Ovary (tissue), 3 donors: ENCODE measurements around the gene RALGPS2.

Experiments used
- EP300 ChIP-seq: sonication (generic); formaldehyde crosslinking; IDR thresholded peaks from one replicate; pipeline ENCODE4 v1.6.1; 2017; ENCODE audit warnings: antibody characterized with exemption
- POLR2A ChIP-seq: fragments of 450-650 bp; IDR thresholded peaks from one replicate; pipeline ENCODE4 v1.6.1; 2017; ENCODE audit warnings: antibody characterized with exemption, mild to moderate bottlenecking, moderate library complexity
- TF ChIP-seq, protein P1 (sequence below), 3 donors: fragments of 450-650 bp in 2 of 3; fragments of 200-600 bp in 1 of 3; IDR thresholded peaks; one replicate each; pipeline versions ENCODE4 v1.5.1 to v1.8.0; 2016 to 2022; ENCODE audit warnings: antibody characterized with exemption in 3 of 3, mild to moderate bottlenecking in 1 of 3
- donor health status: DM: no; HTN: no; CAD: no.

GRCh38 chr1:178714453-178714852 is 10.6 kb upstream of the RALGPS2 start:
- TF ChIP-seq, protein P1, sequence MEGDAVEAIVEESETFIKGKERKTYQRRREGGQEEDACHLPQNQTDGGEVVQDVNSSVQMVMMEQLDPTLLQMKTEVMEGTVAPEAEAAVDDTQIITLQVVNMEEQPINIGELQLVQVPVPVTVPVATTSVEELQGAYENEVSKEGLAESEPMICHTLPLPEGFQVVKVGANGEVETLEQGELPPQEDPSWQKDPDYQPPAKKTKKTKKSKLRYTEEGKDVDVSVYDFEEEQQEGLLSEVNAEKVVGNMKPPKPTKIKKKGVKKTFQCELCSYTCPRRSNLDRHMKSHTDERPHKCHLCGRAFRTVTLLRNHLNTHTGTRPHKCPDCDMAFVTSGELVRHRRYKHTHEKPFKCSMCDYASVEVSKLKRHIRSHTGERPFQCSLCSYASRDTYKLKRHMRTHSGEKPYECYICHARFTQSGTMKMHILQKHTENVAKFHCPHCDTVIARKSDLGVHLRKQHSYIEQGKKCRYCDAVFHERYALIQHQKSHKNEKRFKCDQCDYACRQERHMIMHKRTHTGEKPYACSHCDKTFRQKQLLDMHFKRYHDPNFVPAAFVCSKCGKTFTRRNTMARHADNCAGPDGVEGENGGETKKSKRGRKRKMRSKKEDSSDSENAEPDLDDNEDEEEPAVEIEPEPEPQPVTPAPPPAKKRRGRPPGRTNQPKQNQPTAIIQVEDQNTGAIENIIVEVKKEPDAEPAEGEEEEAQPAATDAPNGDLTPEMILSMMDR (IDR thresholded peaks at IDR 0.05): no peak
- no peak for TF ChIP-seq EP300
- TF ChIP-seq POLR2A: no peak
